Prostate gland (tissue), 2 donors: ENCODE results near the gene NTM. TPM values are rescaled to one million over a fixed set of nuclear protein-coding genes. Genes with fewer than 3 reads are reported as not detected.
"Not testable (repeated sequence)": the region's sequence is repeated elsewhere in the genome, so short reads cannot be mapped to it uniquely, and the experiment has no call there.

Experiments
- DNase-seq: peaks from one replicate; pipeline ENCODE4 v3.0.0-alpha.2; 2019; ENCODE audit warnings: low spot score
- H3K27ac ChIP-seq, 2 donors: fragments of 200-600 bp; sonication (generic); 2 replicates each; pipeline ENCODE4 v1.5.1; 2017 to 2019
- H3K27me3 ChIP-seq: fragments of 200-600 bp; sonication (generic); replicated peaks from 2 replicates; pipeline ENCODE4 v1.5.1; 2019; ENCODE audit not compliant: insufficient read depth
- H3K36me3 ChIP-seq, 2 donors: fragments of 200-600 bp; sonication (generic); 1 replicate in 1 of 2; 2 replicates in 1 of 2; pipeline versions ENCODE4 v1.5.1 to v1.8.1; 2017 to 2019
- H3K4me1 ChIP-seq: fragments of 200-600 bp; sonication (generic); replicated peaks from 2 replicates; pipeline ENCODE4 v1.5.1; 2019
- H3K4me3 ChIP-seq, 2 donors: fragments of 200-600 bp; sonication (generic); 2 replicates each; pipeline ENCODE4 v1.5.1; 2017 to 2019
- H3K9me3 ChIP-seq: fragments of 200-600 bp; sonication (generic); 2 replicates; pipeline ENCODE4 v1.5.1; 2017
- CTCF ChIP-seq, 4 experiments: fragments of 200-600 bp in 2 of 4; fragments of 450-650 bp in 2 of 4; sonication (generic) in 2 of 4; IDR thresholded peaks; 1 replicate in 3 of 4; 2 replicates in 1 of 4; pipeline ENCODE4 v1.5.1; 2016 to 2019; ENCODE audit warnings: antibody characterized with exemption in 4 of 4, mild to moderate bottlenecking in 2 of 4, moderate library complexity in 2 of 4
- POLR2A ChIP-seq: fragments of 450-650 bp; IDR thresholded peaks from one replicate; pipeline ENCODE4 v1.6.1; 2016; ENCODE audit warnings: antibody characterized with exemption, mild to moderate bottlenecking
- POLR2AphosphoS5 ChIP-seq: sonication (generic); formaldehyde crosslinking; IDR thresholded peaks from one replicate; pipeline ENCODE4 v1.6.1; 2017; ENCODE audit warnings: antibody characterized with exemption
- WGBS: methylation state at CpG from one replicate; pipeline ENCODE4 v1.1.5; 2018; 5-methylcytosine and 5-hydroxymethylcytosine counted together
- intact Hi-C: fragments of 100-400 bp; cut with DNase I; formaldehyde crosslinking; loops from one replicate; pipeline ENCODE4 v1.14.2; 2022
- total RNA-seq, 2 donors: library from RNA; depleted of rRNA; stranded (reverse); fragments of >200 nt; gene quantifications; one replicate each; pipeline ENCODE4 v1.1.0, GENCODE V29; 2016

The NTM gene
- total RNA-seq, 2 donors from 2014 or later, result 7.4 TPM; not detected in 1

GRCh38 chr11:131486100-131486499, 115.7 kb downstream of the NTM start:
- no peaks in the 10 kb centered on the region for H3K36me3 ChIP-seq
- no peaks in the 10 kb centered on the region for H3K4me1 ChIP-seq
- no peaks in the 10 kb centered on the region for H3K27me3 ChIP-seq
- TF ChIP-seq POLR2AphosphoS5 (no peak), POLR2A (no peak), CTCF (IDR thresholded peaks at IDR 0.05) (no peak)
- H3K27ac ChIP-seq, result no peak overlapping the region
- H3K9me3 ChIP-seq, result no peaks in the 10 kb centered on the region
- no peak overlapping the region for H3K4me3 ChIP-seq
- intact Hi-C loops, result no loop called here
- no peak for DNase-seq
- WGBS, result 43% methylated on average over 3 of the region's 3 CpGs

GRCh38 chr11:131486937-131487635, 116.7 kb downstream of the NTM start:
- Histone ChIP-seq H3K27ac (no peak overlapping the region), H3K4me3 (no peak overlapping the region), H3K27me3 (no peaks in the 10 kb centered on the region), H3K36me3 (no peaks in the 10 kb centered on the region), H3K9me3 (no peaks in the 10 kb centered on the region), H3K4me1 (no peaks in the 10 kb centered on the region)
- no peak for TF ChIP-seq POLR2A
- no peak for TF ChIP-seq CTCF (IDR thresholded peaks at IDR 0.05)
- no peak for TF ChIP-seq POLR2AphosphoS5
- 49% methylated on average over 2 of the region's 2 CpGs for WGBS
- intact Hi-C loops, result no loop called here
- DNase-seq, result no peak

DNA sequence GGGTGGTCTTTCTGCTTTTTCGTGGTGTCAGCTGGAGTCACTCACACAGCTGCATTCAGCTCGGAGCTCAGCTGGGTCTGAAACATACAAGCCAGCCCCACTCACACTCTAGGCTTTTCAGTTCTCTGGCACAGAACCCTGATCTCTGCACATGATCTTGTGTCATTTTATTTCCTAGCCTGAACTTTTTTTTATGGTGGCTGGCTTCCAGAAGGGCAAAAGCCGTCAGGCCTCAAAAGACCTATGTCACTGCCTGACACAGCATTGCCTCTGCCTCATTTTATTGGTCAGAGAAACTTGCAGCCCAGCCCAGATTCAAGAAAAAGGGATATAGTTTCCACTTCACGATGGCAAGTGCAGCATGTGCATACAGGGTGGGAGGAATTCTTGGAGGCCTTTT, 117.8 kb downstream of the NTM start:
- H3K4me1 ChIP-seq, result no peaks in the 10 kb centered on the region
- no peak for DNase-seq
- H3K36me3 ChIP-seq, result no peaks in the 10 kb centered on the region
- intact Hi-C loops, result no loop called here
- no peak overlapping the region for H3K27ac ChIP-seq
- no peak for TF ChIP-seq POLR2A
- no peak for TF ChIP-seq POLR2AphosphoS5
- no peak for TF ChIP-seq CTCF (IDR thresholded peaks at IDR 0.05)
- H3K4me3 ChIP-seq, result no peak overlapping the region
- H3K27me3 ChIP-seq, result no peaks in the 10 kb centered on the region
- no peaks in the 10 kb centered on the region for H3K9me3 ChIP-seq
- WGBS, result 53% methylated on average over 4 of the region's 4 CpGs

GRCh38 chr11:131491503-131491902, 121.1 kb downstream of the NTM start:
- Histone ChIP-seq H3K27me3 (no peaks in the 10 kb centered on the region), H3K9me3 (no peaks in the 10 kb centered on the region), H3K36me3 (no peaks in the 10 kb centered on the region), H3K4me3 (no peak overlapping the region), H3K4me1 (no peaks in the 10 kb centered on the region), H3K27ac (no peak overlapping the region)
- DNase-seq, result no peak
- intact Hi-C loops, result no loop called here
- TF ChIP-seq CTCF (IDR thresholded peaks at IDR 0.05) (no peak), POLR2AphosphoS5 (no peak), POLR2A (no peak)
- WGBS, result 83% methylated on average over 4 of the region's 4 CpGs

GRCh38 chr11:131495423-131495822, 125.0 kb downstream of the NTM start:
- 29% methylated on average over 6 of the region's 6 CpGs for WGBS
- Histone ChIP-seq H3K4me1 (no peaks in the 10 kb centered on the region), H3K27ac (no peak overlapping the region), H3K27me3 (no peaks in the 10 kb centered on the region), H3K4me3 (no peak overlapping the region), H3K9me3 (no peaks in the 10 kb centered on the region), H3K36me3 (no peaks in the 10 kb centered on the region)
- TF ChIP-seq CTCF (IDR thresholded peaks at IDR 0.05) (no peak), POLR2A (no peak), POLR2AphosphoS5 (no peak)
- intact Hi-C loops, result no loop called here
- DNase-seq, result no peak

GRCh38 chr11:131497686-131498085, 127.3 kb downstream of the NTM start:
- DNase-seq, H3K4me1 ChIP-seq, H3K27me3 ChIP-seq, H3K4me3 ChIP-seq, H3K9me3 ChIP-seq, intact Hi-C loops, H3K36me3 ChIP-seq, H3K27ac ChIP-seq: not testable (repeated sequence)
- 89% methylated on average over 5 of the region's 5 CpGs for WGBS
